Neural progenitor cell (in vitro differentiated cells): ENCODE measurements around the gene C9orf153. TPM values are rescaled to one million over a fixed set of nuclear protein-coding genes. Genes with fewer than 3 reads are reported as not detected.

Source experiments
- DNase-seq: peaks from one replicate; pipeline ENCODE4 v3.0.0-alpha.2; 2016; ENCODE audit warnings: low spot score
- H2AFZ ChIP-seq: fragments of 200-600 bp; sonication (generic); replicated peaks from 2 replicates; pipeline ENCODE4 v1.6.1; 2016; ENCODE audit warnings: antibody characterized with exemption
- H3F3A ChIP-seq: fragments of 200-600 bp; sonication (generic); 2 replicates; pipeline ENCODE4 v1.6.1; 2016; ENCODE audit warnings: antibody characterized with exemption, low read depth
- H3K27ac ChIP-seq: fragments of 200-600 bp; sonication (generic); 2 replicates; pipeline ENCODE4 v1.5.1; 2016; ENCODE audit warnings: mild to moderate bottlenecking
- H3K27me3 ChIP-seq: fragments of 200-600 bp; sonication (generic); 2 replicates; pipeline ENCODE4 v1.6.1; 2016; ENCODE audit warnings: mild to moderate bottlenecking, moderate library complexity
- H3K36me3 ChIP-seq: fragments of 200-600 bp; sonication (generic); 2 replicates; pipeline ENCODE4 v1.5.1; 2016
- H3K4me1 ChIP-seq: fragments of 200-600 bp; sonication (generic); 2 replicates; pipeline ENCODE4 v1.6.1; 2016; ENCODE audit warnings: mixed run types
- H3K4me2 ChIP-seq: fragments of 200-600 bp; sonication (generic); 2 replicates; pipeline ENCODE4 v1.6.1; 2016
- H3K4me3 ChIP-seq: fragments of 200-600 bp; sonication (generic); 2 replicates; pipeline ENCODE4 v1.5.1; 2016
- H3K79me2 ChIP-seq: fragments of 200-600 bp; sonication (generic); 2 replicates; pipeline ENCODE4 v1.6.1; 2016; ENCODE audit warnings: low read depth
- H3K9ac ChIP-seq: fragments of 200-600 bp; sonication (generic); 2 replicates; pipeline ENCODE4 v1.6.1; 2016
- H3K9me3 ChIP-seq: fragments of 200-600 bp; sonication (generic); 2 replicates; pipeline ENCODE4 v1.5.1; 2016; ENCODE audit warnings: low read depth
- H4K20me1 ChIP-seq: fragments of 200-600 bp; sonication (generic); 2 replicates; pipeline ENCODE4 v1.6.1; 2016; ENCODE audit warnings: low read depth
- H3K27ac Mint-ChIP-seq: 3 replicates; pipeline ENCODE4 v1.8.0; 2021; ENCODE audit warnings: mixed read lengths
- H3K27me3 Mint-ChIP-seq: 2 replicates; pipeline ENCODE4 v1.8.0; 2022; ENCODE audit warnings: low read depth, mild to moderate bottlenecking, inconsistent platforms, moderate library complexity, mixed read lengths; ENCODE audit not compliant: insufficient read depth
- H3K36me3 Mint-ChIP-seq: 3 replicates; pipeline ENCODE4 v1.8.0; 2021; ENCODE audit warnings: mixed read lengths
- H3K4me1 Mint-ChIP-seq: 3 replicates; pipeline ENCODE4 v1.8.0; 2021; ENCODE audit warnings: mixed read lengths
- H3K4me3 Mint-ChIP-seq: 3 replicates; pipeline ENCODE4 v1.8.0; 2021; ENCODE audit warnings: mild to moderate bottlenecking, moderate library complexity, mixed read lengths
- H3K9me3 Mint-ChIP-seq: 3 replicates; pipeline ENCODE4 v1.8.0; 2020; ENCODE audit warnings: mixed read lengths
- EZH2 ChIP-seq: fragments of 200-600 bp; sonication (generic); IDR thresholded peaks from 2 replicates; pipeline ENCODE4 v1.6.1; 2017; ENCODE audit warnings: antibody characterized with exemption, mild to moderate bottlenecking, moderate library complexity
- EZH2phosphoT487 ChIP-seq: fragments of 200-600 bp; sonication (generic); IDR thresholded peaks from 2 replicates; pipeline ENCODE4 v1.6.1; 2017; ENCODE audit warnings: antibody characterized with exemption
- total RNA-seq: library from RNA; depleted of rRNA; stranded (reverse); fragments of >200 nt; gene quantifications from 2 replicates; pipeline ENCODE4 v1.2.3, GENCODE V29; 2015; ENCODE audit warnings: low replicate concordance
- TF ChIP-seq, protein P1 (sequence below): fragments of 200-600 bp; sonication (generic); IDR thresholded peaks from 2 replicates; pipeline ENCODE4 v1.5.1; 2017; ENCODE audit warnings: antibody characterized with exemption, mild to moderate bottlenecking

The C9orf153 gene
- total RNA-seq, 1 donor from 2014 or later: not detected

DNA sequence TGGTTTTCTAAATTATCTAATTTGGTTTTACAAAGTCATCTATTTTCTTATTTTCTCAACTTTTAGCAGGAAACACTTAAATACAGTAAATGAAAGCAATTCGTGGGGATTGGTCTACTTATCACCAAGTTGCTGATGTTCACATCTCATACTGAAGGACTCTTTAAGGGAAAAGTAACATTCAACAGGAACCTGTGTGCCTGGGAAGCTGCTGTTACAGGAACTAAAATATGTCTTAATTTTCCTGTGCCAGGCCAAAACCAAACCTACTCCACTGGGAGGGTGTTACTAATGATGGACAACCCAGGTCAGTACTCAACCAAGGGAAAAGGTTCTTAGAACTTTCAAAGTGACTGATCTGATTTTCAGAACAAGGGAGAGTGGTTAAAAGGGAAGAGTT is 17.6 kb upstream of the C9orf153 start:
- Histone ChIP-seq H3K27me3 (no peaks in the 10 kb centered on the region), H4K20me1 (peaks cover 12% of the 10 kb centered on the region), H3F3A (peaks cover 9% of the 10 kb centered on the region), H2AFZ (no peak overlapping the region), H3K4me2 (no peak overlapping the region), H3K79me2 (peaks cover 56% of the 10 kb centered on the region), H3K4me1 (peaks cover 8% of the 10 kb centered on the region), H3K27ac (no peak overlapping the region), H3K4me3 (no peak overlapping the region), H3K9ac (no peak overlapping the region), H3K36me3 (no peaks in the 10 kb centered on the region), H3K9me3 (no peaks in the 10 kb centered on the region)
- H3K27me3 Mint-ChIP-seq: peaks cover under 1% of the 10 kb centered on the region
- H3K4me3 Mint-ChIP-seq: no peak overlapping the region
- peaks cover 16% of the 10 kb centered on the region for H3K36me3 Mint-ChIP-seq
- TF ChIP-seq, protein P1, sequence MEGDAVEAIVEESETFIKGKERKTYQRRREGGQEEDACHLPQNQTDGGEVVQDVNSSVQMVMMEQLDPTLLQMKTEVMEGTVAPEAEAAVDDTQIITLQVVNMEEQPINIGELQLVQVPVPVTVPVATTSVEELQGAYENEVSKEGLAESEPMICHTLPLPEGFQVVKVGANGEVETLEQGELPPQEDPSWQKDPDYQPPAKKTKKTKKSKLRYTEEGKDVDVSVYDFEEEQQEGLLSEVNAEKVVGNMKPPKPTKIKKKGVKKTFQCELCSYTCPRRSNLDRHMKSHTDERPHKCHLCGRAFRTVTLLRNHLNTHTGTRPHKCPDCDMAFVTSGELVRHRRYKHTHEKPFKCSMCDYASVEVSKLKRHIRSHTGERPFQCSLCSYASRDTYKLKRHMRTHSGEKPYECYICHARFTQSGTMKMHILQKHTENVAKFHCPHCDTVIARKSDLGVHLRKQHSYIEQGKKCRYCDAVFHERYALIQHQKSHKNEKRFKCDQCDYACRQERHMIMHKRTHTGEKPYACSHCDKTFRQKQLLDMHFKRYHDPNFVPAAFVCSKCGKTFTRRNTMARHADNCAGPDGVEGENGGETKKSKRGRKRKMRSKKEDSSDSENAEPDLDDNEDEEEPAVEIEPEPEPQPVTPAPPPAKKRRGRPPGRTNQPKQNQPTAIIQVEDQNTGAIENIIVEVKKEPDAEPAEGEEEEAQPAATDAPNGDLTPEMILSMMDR: no peak
- TF ChIP-seq EZH2: no peak
- TF ChIP-seq EZH2phosphoT487: no peak
- no peak for DNase-seq
- H3K27ac Mint-ChIP-seq: no peak overlapping the region
- H3K4me1 Mint-ChIP-seq: peaks cover 31% of the 10 kb centered on the region
- no peaks in the 10 kb centered on the region for H3K9me3 Mint-ChIP-seq

GRCh38 chr9:86275962-86276361 is 16.5 kb upstream of the C9orf153 start:
- H3K9ac ChIP-seq: no peak overlapping the region
- H3K9me3 ChIP-seq: no peaks in the 10 kb centered on the region
- H3K27me3 ChIP-seq: no peaks in the 10 kb centered on the region
- H3K4me2 ChIP-seq: no peak overlapping the region
- peaks cover 50% of the 10 kb centered on the region for H3K79me2 ChIP-seq
- H4K20me1 ChIP-seq: peaks cover 12% of the 10 kb centered on the region
- peaks cover 26% of the 10 kb centered on the region for H3K36me3 Mint-ChIP-seq
- H3K27me3 Mint-ChIP-seq: peaks cover 2% of the 10 kb centered on the region
- no peak overlapping the region for H2AFZ ChIP-seq
- TF ChIP-seq, protein P1: peak; percentile 53
- TF ChIP-seq EZH2phosphoT487: no peak
- TF ChIP-seq EZH2: no peak
- no peak overlapping the region for H3K27ac ChIP-seq
- H3K4me3 Mint-ChIP-seq: no peak overlapping the region
- no peak overlapping the region for H3K4me3 ChIP-seq
- peaks cover 3% of the 10 kb centered on the region for H3K36me3 ChIP-seq
- H3K27ac Mint-ChIP-seq: no peak overlapping the region
- H3K9me3 Mint-ChIP-seq: peaks cover 4% of the 10 kb centered on the region
- DNase-seq: peak; percentile 27
- H3K4me1 Mint-ChIP-seq: peaks cover 24% of the 10 kb centered on the region
- no peaks in the 10 kb centered on the region for H3F3A ChIP-seq
- H3K4me1 ChIP-seq: peaks cover 4% of the 10 kb centered on the region

DNA sequence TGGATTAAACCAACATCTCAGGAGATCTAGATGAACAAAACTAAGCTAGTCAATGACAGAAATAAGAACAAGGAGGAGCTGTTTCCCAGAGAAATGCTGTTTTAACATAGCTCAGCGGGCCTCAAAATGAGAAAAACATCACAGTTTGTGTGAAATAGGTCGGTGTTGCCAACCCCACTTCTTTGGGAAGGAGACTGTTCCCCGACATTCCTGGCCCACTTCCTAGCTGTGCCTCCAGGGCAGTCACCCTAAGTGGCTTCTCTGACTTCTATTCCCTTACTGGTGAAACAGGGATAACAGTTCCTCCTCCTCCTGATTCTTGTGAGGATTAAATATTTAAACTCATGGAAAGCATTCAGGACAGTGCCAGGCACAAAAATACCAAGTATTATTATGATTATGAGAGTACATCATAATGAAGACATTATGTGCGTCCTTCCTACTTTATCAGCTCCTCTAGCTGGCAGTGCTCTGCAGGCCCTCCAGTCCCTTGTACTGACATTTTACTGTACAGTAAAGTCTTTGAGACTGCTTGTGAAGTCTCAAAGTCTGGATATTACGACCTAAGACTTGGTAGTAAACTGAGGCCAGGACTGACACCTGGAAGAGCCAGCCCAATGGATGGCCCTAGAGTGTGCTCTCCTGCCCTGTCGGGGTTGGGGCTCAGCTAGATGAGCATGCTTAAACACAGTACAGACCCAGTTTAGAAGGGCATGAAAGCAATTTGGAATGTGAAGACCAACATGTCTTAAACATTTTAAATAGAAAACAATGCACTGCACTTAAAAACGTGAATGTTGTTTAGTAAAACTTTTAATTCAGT is 15.6 kb upstream of the C9orf153 start:
- Mint-ChIP-seq H3K9me3 (peaks cover 4% of the 10 kb centered on the region), H3K4me3 (no peak overlapping the region), H3K36me3 (peaks cover 25% of the 10 kb centered on the region), H3K27me3 (peaks cover 2% of the 10 kb centered on the region), H3K27ac (no peak overlapping the region), H3K4me1 (peaks cover 19% of the 10 kb centered on the region)
- Histone ChIP-seq H3K4me2 (no peak overlapping the region), H3K79me2 (peaks cover 40% of the 10 kb centered on the region), H3F3A (no peaks in the 10 kb centered on the region), H3K4me3 (no peak overlapping the region), H3K9me3 (no peaks in the 10 kb centered on the region), H3K4me1 (no peaks in the 10 kb centered on the region), H2AFZ (no peak overlapping the region), H3K27ac (no peak overlapping the region), H3K27me3 (no peaks in the 10 kb centered on the region), H4K20me1 (peaks cover 12% of the 10 kb centered on the region), H3K36me3 (peaks cover 3% of the 10 kb centered on the region), H3K9ac (no peak overlapping the region)
- no peak for DNase-seq
- TF ChIP-seq EZH2phosphoT487 (no peak), EZH2 (no peak)
- TF ChIP-seq, protein P1: no peak
